ENCODE measurements around the gene MMP2.

MMP2 gene

GRCh38 chr16:55521792-55522191 is 42.8 kb downstream of the MMP2 start:
- no peak for DNase-seq

DNA sequence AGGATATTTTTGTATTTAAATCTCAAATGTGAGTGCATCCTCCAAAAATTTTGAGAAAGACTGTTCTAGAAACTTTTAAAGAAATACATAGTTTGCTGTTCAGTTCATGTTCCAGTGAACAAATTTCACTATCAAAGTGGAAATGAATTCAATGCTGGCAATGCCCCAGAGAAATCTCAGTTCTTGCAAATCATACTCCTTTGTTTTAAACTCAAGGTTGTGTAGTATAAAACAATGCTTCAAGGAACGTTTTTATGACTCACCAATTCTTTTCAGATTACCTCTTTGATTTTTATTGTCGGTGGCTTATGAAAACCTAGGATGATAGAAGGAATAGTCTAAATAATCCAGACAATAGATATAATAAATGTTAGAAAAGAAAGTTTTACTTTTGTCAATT is 47.4 kb downstream of the MMP2 start:
- no peak for DNase-seq

DNA sequence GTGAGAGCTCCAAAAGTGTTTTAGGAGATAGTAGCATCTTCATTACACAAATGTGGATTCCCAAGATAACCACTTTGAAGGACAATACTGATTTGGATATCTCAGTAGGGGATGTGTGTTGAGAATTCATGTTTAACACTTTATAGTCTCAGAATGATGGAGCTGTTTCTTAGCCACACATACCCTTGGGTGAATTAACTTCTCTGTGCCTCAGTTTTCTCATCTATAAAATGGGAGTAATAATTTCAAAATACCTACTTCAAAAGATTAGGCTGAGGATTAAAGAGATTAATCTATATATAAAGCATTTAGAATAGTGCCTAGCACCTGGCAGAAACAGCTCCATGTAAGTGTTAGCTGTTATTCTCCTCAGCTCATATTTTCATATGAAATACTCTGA is 48.9 kb downstream of the MMP2 start:
- no peak for DNase-seq

GRCh38 chr16:55529018-55529417 is 50.0 kb downstream of the MMP2 start:
- DNase-seq: no peak

- DNase-seq: no peak
Measured at GRCh38 chr16:55530316-55530856, 51.4 kb downstream of the MMP2 start.

DNA sequence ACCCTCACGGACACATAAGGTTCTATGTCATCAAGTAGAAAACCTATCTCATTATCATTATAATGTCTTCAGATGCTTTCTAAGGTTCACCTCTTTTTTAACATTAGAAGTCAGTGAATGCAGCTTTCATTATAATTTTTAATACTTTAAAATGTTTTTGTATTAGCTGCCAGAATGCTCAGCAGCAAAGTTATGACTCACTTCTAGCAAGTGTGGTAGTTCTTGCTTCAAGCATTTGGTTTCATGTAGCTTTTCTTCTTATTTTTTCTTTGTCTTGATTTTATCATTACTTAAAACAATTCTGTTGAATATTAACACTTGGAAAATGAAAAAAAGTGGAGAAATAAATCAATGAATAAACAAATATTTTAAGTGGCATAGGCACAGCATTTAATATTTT is 53.2 kb downstream of the MMP2 start:
- no peak for DNase-seq

- no peak for DNase-seq
Measured at GRCh38 chr16:55534756-55535155, 55.8 kb downstream of the MMP2 start.

DNA sequence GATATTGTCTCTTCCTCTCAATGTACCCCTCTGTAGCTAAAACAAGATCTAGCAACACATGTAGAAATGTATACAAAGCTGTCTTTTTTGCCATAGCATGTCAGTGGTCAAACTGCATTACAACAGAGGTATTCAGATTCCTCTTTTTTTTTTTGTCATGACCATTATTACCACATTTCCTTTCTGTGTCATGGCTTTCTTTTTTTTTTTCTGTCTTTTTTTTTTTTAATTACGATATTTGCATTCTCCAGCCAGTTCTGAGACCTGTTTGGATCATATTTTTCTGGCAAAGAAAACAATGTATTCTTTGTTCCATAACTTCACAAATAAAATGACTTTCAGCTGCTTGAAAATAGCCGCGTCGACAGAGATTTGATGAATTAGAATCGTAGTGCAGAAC is 60.1 kb downstream of the MMP2 start:
- no peak for DNase-seq

- DNase-seq: no peak
Measured at GRCh38 chr16:55539488-55539887, 60.5 kb downstream of the MMP2 start.

DNA sequence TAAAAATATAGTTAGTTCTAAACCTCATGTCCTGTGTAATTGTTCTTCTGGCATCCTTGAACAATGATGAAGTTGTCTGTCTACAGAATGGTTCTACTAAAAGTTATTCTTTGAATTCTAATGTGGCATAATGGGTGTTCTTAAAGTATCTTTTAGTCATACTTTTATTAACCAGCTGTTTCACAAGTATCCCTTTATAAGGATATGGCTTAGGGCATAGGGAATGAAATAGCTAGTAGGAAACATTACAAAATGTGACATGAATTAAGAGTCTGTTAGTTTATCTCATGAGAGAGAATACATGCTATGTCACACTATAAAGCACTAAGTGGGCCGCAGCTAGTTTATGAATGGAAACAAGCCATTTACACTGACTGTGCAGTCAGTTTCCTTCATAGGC is 61.2 kb downstream of the MMP2 start:
- DNase-seq: no peak

- DNase-seq: no peak
Measured at GRCh38 chr16:55542459-55543082, 63.6 kb downstream of the MMP2 start.

DNA sequence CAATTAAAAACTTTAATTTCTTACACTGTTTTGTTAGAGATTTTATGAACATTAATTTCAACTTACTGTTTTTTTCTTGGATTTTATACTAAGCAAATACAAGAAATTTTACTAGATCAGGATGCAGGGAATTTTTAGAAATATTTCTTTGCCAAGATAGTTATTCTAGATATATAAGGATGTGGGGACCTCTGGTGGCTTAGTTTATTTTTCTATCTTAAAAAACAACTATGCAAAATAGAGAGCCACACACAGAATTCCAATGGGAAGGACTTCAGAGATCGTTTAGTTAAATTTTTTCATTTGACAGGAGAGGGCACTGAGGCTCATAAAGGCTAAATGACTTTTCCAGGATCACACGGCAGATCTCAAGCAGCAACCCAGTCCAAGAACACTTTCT is 64.5 kb downstream of the MMP2 start:
- DNase-seq: no peak

GRCh38 chr16:55552621-55553020 is 73.6 kb downstream of the MMP2 start:
- no peak for DNase-seq

GRCh38 chr16:55555436-55555835 is 76.4 kb downstream of the MMP2 start:
- no peak for DNase-seq

Measured in stimulated activated naive CD4-positive, alpha-beta T cell treated with Interleukin-2 at 50 U/mL for 16 hours (primary cell).